Esophagus (tissue), 2 donors: ENCODE results near the gene IFIT1B. TPM values are rescaled to one million over a fixed set of nuclear protein-coding genes. Genes with fewer than 3 reads are reported as not detected.

Experiments
- H3K27ac ChIP-seq, 2 donors: one replicate each; pipeline ENCODE4 v1.5.1; 2013; ENCODE audit warnings: low read depth in 2 of 2, mild to moderate bottlenecking in 2 of 2, inconsistent platforms in 1 of 2, low read length in 1 of 2, moderate library complexity in 1 of 2
- H3K27me3 ChIP-seq, 2 donors: one replicate each; pipeline ENCODE4 v1.6.1; 2013; ENCODE audit warnings: low read length in 2 of 2, control low read depth in 1 of 2, mild to moderate bottlenecking in 1 of 2; ENCODE audit not compliant: insufficient read depth in 2 of 2, control insufficient read depth in 1 of 2
- H3K36me3 ChIP-seq, 2 donors: one replicate each; pipeline ENCODE4 v1.6.1; 2013; ENCODE audit warnings: low read length in 1 of 2; ENCODE audit not compliant: control insufficient read depth in 2 of 2, insufficient read depth in 2 of 2
- H3K4me1 ChIP-seq, 2 donors: one replicate each; pipeline ENCODE4 v1.6.1; 2013; ENCODE audit warnings: low read length in 1 of 2; ENCODE audit not compliant: control insufficient read depth in 2 of 2, insufficient read depth in 2 of 2
- H3K4me3 ChIP-seq, 2 donors: one replicate each; pipeline ENCODE4 v1.5.1; 2013; ENCODE audit warnings: low read length in 2 of 2, mild to moderate bottlenecking in 2 of 2, low read depth in 1 of 2, moderate library complexity in 1 of 2
- H3K9me3 ChIP-seq, 2 donors: one replicate each; pipeline ENCODE4 v1.6.1; 2013; ENCODE audit warnings: mild to moderate bottlenecking in 2 of 2, low read depth in 1 of 2, low read length in 1 of 2, moderate library complexity in 1 of 2; ENCODE audit not compliant: control insufficient read depth in 2 of 2, insufficient read depth in 1 of 2
- WGBS, 2 donors: extraction: QIAGEN DNeasy Blood & Tissue Kit; methylation state at CpG; one replicate each; pipeline ENCODE4 v1.1.7; 2013; 5-methylcytosine and 5-hydroxymethylcytosine counted together
- polyA plus RNA-seq, 2 donors: library from polyadenylated mRNA; stranded (reverse); fragments of 200-250 nt; gene quantifications; one replicate each; pipeline ENCODE4 v1.2.3, GENCODE V29; 2013
- donor health status: healthy with polysubstance abuse.
- donor health status: Bipolar disorder and iron deficiency.

The IFIT1B gene
- polyA plus RNA-seq, 2 donors: not detected

- H3K27me3 ChIP-seq: no peaks in the 10 kb centered on the region
- no peak overlapping the region for H3K27ac ChIP-seq
- WGBS, 2 donors: 88 to 90% methylated on average over 1 of the region's 1 CpG
- no peak overlapping the region for H3K4me3 ChIP-seq
- peaks cover 0 to 2% of the 10 kb centered on the region in 2 donors for H3K4me1 ChIP-seq
- H3K36me3 ChIP-seq: no peaks in the 10 kb centered on the region
- H3K9me3 ChIP-seq: no peaks in the 10 kb centered on the region
Observed at GRCh38 chr10:89416465-89416864, 38.6 kb downstream of the IFIT1B start.

- Histone ChIP-seq H3K4me1 (peaks cover 0 to 3% of the 10 kb centered on the region in 2 donors), H3K4me3 (no peak overlapping the region), H3K27ac (no peak overlapping the region), H3K9me3 (no peaks in the 10 kb centered on the region), H3K27me3 (no peaks in the 10 kb centered on the region), H3K36me3 (no peaks in the 10 kb centered on the region)
- WGBS, 2 donors: 46 to 51% methylated on average over 3 of the region's 3 CpGs
Observed at GRCh38 chr10:89419548-89419947, 41.7 kb downstream of the IFIT1B start.

GRCh38 chr10:89421018-89421476 is 43.2 kb downstream of the IFIT1B start:
- 60 to 75% methylated on average over 2 of the region's 2 CpGs for WGBS, 2 donors
- H3K4me3 ChIP-seq: no peak overlapping the region
- peak overlapping the region; percentile 34 to 53 for H3K27ac ChIP-seq
- peaks cover 0 to 3% of the 10 kb centered on the region in 2 donors for H3K4me1 ChIP-seq
- no peaks in the 10 kb centered on the region for H3K36me3 ChIP-seq
- H3K9me3 ChIP-seq: no peaks in the 10 kb centered on the region
- no peaks in the 10 kb centered on the region for H3K27me3 ChIP-seq

- no peaks in the 10 kb centered on the region for H3K36me3 ChIP-seq
- peaks cover 0 to 2% of the 10 kb centered on the region in 2 donors for H3K4me1 ChIP-seq
- H3K27ac ChIP-seq: no peak overlapping the region
- 74 to 85% methylated on average over 5 of the region's 5 CpGs for WGBS, 2 donors
- no peak overlapping the region for H3K4me3 ChIP-seq
- H3K27me3 ChIP-seq: no peaks in the 10 kb centered on the region
- H3K9me3 ChIP-seq: no peaks in the 10 kb centered on the region
Observed at GRCh38 chr10:89425000-89425399, 47.1 kb downstream of the IFIT1B start.

GRCh38 chr10:89426230-89426868 is 48.5 kb downstream of the IFIT1B start:
- H3K4me1 ChIP-seq: peaks cover 0 to 2% of the 10 kb centered on the region in 2 donors
- 54 to 58% methylated on average over 5 of the region's 5 CpGs for WGBS, 2 donors
- H3K27me3 ChIP-seq: no peaks in the 10 kb centered on the region
- H3K27ac ChIP-seq: no peak overlapping the region
- no peaks in the 10 kb centered on the region for H3K9me3 ChIP-seq
- no peak overlapping the region for H3K4me3 ChIP-seq
- H3K36me3 ChIP-seq: no peaks in the 10 kb centered on the region

GRCh38 chr10:89427629-89428028 is 49.8 kb downstream of the IFIT1B start:
- no peak overlapping the region for H3K27ac ChIP-seq
- no peak overlapping the region for H3K4me3 ChIP-seq
- no peaks in the 10 kb centered on the region for H3K36me3 ChIP-seq
- H3K9me3 ChIP-seq: no peaks in the 10 kb centered on the region
- H3K27me3 ChIP-seq: no peaks in the 10 kb centered on the region
- 90 to 91% methylated on average over 4 of the region's 4 CpGs for WGBS, 2 donors
- peaks cover 0 to 2% of the 10 kb centered on the region in 2 donors for H3K4me1 ChIP-seq

GRCh38 chr10:89428877-89429276 is 51.0 kb downstream of the IFIT1B start:
- no peaks in the 10 kb centered on the region for H3K36me3 ChIP-seq
- H3K4me3 ChIP-seq: no peak overlapping the region
- no peaks in the 10 kb centered on the region for H3K9me3 ChIP-seq
- no peak overlapping the region for H3K27ac ChIP-seq
- no peaks in the 10 kb centered on the region for H3K27me3 ChIP-seq
- 44 to 50% methylated on average over 1 of the region's 1 CpG for WGBS, 2 donors
- H3K4me1 ChIP-seq: no peaks in the 10 kb centered on the region

- H3K27ac ChIP-seq: no peak overlapping the region
- H3K4me3 ChIP-seq: no peak overlapping the region
- H3K36me3 ChIP-seq: no peaks in the 10 kb centered on the region
- H3K27me3 ChIP-seq: no peaks in the 10 kb centered on the region
- 50 to 59% methylated on average over 3 of the region's 3 CpGs for WGBS, 2 donors
- no peaks in the 10 kb centered on the region for H3K9me3 ChIP-seq
- H3K4me1 ChIP-seq: no peaks in the 10 kb centered on the region
Observed at GRCh38 chr10:89431977-89432376, 54.1 kb downstream of the IFIT1B start.
